GM18868 (cell line): Measurements from ENCODE around the gene CYFIP1.

Experiments
- ATAC-seq: cut with Tn5 transposase; IDR thresholded peaks from one replicate; pipeline ENCODE4 v1.9.1; 2021; ENCODE audit warnings: mild to moderate bottlenecking, moderate library complexity; ENCODE audit not compliant: unreplicated experiment

The CYFIP1 gene

GRCh38 chr15:22827125-22827524 is 153.0 kb downstream of the CYFIP1 start:
- ATAC-seq: no peak

- no peak for ATAC-seq
Observed at GRCh38 chr15:22823495-22824128, 156.6 kb downstream of the CYFIP1 start.

DNA sequence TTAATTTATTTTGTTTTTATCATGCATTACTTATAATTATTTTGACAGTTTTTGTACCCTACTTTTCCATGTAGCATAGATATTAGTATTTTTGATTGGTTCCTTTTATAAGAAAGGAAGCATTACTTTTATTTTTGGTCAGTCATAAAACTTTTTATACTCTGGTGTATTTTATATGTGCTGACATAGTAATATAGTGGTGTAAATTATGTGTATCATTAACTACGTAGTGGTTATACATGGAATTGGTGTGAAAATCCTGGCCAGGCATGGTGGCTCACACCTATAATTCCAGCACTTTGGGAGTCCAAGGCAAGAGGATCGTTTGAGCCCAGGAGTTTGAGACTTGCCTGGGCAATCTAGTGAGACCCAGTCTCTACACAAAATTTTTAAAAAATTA is 160.5 kb downstream of the CYFIP1 start:
- ATAC-seq: no peak
